ENCODE results near the gene ZNF655.

The ZNF655 gene

DNA sequence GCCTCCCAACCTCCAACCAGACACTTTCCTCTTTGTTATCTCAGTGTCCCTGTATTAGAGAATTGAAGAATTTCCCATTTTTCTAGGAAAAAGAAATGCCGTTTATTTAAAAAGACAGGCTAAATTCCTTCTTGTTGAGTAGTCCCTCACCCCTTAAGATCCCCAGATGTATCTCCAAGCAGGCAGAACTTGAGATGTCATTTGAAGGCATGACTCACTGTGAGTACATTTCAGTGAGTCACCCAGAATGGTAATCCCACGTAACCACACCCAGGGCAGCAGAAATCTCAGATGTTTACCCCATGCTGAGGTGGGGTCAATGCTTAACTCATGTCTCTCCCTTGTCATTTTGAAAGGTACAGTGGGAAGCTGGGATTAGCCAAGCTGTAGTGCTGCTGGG is 4.4 kb downstream of the ZNF655 start (continued):
- TF ChIP-seq ZBTB1 (tag by site-specific recombination; IDR thresholded peaks at IDR 0.05), result no peak
- peak; percentile 89 for TF ChIP-seq ZEB2 (tag by site-specific recombination; IDR thresholded peaks at IDR 0.05)
- peak; percentile 69; the same call in 1 of the 2 replicates for TF ChIP-seq KLF9 (tag by site-specific recombination; IDR thresholded peaks at IDR 0.05; ENCODE audit: low read depth)
- no peak for TF ChIP-seq ZNF664 (tag by site-specific recombination; IDR thresholded peaks at IDR 0.05)
- TF ChIP-seq ZNF843 (tag by site-specific recombination; IDR thresholded peaks at IDR 0.05), result 0 out of 2 replicates have a peak, but pooled peaks have one; percentile 37
- TF ChIP-seq, protein P1, sequence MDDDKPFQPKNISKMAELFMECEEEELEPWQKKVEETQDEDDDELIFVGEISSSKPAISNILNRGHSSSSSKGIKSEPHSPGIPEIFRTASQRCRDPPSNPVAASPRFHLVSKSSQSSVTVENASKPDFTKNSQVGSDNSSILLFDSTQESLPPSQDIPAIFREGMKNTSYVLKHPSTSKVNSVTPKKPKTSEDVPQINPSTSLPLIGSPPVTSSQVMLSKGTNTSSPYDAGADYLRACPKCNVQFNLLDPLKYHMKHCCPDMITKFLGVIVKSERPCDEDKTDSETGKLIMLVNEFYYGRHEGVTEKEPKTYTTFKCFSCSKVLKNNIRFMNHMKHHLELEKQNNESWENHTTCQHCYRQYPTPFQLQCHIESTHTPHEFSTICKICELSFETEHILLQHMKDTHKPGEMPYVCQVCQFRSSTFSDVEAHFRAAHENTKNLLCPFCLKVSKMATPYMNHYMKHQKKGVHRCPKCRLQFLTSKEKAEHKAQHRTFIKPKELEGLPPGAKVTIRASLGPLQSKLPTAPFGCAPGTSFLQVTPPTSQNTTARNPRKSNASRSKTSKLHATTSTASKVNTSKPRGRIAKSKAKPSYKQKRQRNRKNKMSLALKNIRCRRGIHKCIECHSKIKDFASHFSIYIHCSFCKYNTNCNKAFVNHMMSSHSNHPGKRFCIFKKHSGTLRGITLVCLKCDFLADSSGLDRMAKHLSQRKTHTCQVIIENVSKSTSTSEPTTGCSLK (tag by site-specific recombination; IDR thresholded peaks at IDR 0.05), result no peak
- TF ChIP-seq GFI1B (tag by site-specific recombination; IDR thresholded peaks at IDR 0.05), result peak; percentile 89
- TF ChIP-seq ZNF692 (tag by site-specific recombination; IDR thresholded peaks at IDR 0.05), result peak; percentile 82
- TF ChIP-seq PRDM1 (tag by site-specific recombination; IDR thresholded peaks at IDR 0.05), result 0 out of 2 replicates have a peak, but pooled peaks have one; percentile 27
- TF ChIP-seq HOXC10 (CRISPR knock-in tag; IDR thresholded peaks at IDR 0.05), result no peak
- peak; percentile 95 for TF ChIP-seq SP7 (tag by site-specific recombination; IDR thresholded peaks at IDR 0.05)
- TF ChIP-seq ZFHX2 (tag by site-specific recombination; conservative IDR thresholded peaks at IDR 0.05), result peak; percentile 49
- peak; percentile 81 for TF ChIP-seq KLF1 (tag by site-specific recombination; IDR thresholded peaks at IDR 0.05)
- TF ChIP-seq ZNF747 (tag by site-specific recombination; IDR thresholded peaks at IDR 0.05), result no peak
- no peak for TF ChIP-seq ZNF837 (tag by site-specific recombination; IDR thresholded peaks at IDR 0.05)
- TF ChIP-seq, protein P2, sequence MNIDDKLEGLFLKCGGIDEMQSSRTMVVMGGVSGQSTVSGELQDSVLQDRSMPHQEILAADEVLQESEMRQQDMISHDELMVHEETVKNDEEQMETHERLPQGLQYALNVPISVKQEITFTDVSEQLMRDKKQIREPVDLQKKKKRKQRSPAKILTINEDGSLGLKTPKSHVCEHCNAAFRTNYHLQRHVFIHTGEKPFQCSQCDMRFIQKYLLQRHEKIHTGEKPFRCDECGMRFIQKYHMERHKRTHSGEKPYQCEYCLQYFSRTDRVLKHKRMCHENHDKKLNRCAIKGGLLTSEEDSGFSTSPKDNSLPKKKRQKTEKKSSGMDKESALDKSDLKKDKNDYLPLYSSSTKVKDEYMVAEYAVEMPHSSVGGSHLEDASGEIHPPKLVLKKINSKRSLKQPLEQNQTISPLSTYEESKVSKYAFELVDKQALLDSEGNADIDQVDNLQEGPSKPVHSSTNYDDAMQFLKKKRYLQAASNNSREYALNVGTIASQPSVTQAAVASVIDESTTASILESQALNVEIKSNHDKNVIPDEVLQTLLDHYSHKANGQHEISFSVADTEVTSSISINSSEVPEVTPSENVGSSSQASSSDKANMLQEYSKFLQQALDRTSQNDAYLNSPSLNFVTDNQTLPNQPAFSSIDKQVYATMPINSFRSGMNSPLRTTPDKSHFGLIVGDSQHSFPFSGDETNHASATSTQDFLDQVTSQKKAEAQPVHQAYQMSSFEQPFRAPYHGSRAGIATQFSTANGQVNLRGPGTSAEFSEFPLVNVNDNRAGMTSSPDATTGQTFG (tag by site-specific recombination; IDR thresholded peaks at IDR 0.05; ENCODE audit: borderline replicate concordance), result no peak
- peak; percentile 59; the same call in 1 of the 2 replicates for TF ChIP-seq ZBTB17 (tag by site-specific recombination; IDR thresholded peaks at IDR 0.05)
- TF ChIP-seq ZNF24 (tag by site-specific recombination; IDR thresholded peaks at IDR 0.05), result peak; percentile 76; the same call in 1 of the 2 replicates
- no peak for TF ChIP-seq ZNF416 (tag by site-specific recombination; IDR thresholded peaks at IDR 0.05)
- peak; percentile 97 for TF ChIP-seq GLIS1 (tag by site-specific recombination; IDR thresholded peaks at IDR 0.05)
- peak; percentile 81; the same call in 1 of the 2 replicates for TF ChIP-seq ZNF184 (tag by site-specific recombination; IDR thresholded peaks at IDR 0.05)
- no peak for TF ChIP-seq ZNF292 (tag by site-specific recombination; IDR thresholded peaks at IDR 0.05; ENCODE audit: borderline replicate concordance, low read depth)
- no peak for TF ChIP-seq ZNF404 (tag by site-specific recombination; IDR thresholded peaks at IDR 0.05)
- TF ChIP-seq, protein P3, sequence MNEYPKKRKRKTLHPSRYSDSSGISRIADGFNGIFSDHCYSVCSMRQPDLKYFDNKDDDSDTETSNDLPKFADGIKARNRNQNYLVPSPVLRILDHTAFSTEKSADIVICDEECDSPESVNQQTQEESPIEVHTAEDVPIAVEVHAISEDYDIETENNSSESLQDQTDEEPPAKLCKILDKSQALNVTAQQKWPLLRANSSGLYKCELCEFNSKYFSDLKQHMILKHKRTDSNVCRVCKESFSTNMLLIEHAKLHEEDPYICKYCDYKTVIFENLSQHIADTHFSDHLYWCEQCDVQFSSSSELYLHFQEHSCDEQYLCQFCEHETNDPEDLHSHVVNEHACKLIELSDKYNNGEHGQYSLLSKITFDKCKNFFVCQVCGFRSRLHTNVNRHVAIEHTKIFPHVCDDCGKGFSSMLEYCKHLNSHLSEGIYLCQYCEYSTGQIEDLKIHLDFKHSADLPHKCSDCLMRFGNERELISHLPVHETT (tag by site-specific recombination; IDR thresholded peaks at IDR 0.05), result peak; percentile 73
- no peak for TF ChIP-seq ZNF510 (tag by site-specific recombination; IDR thresholded peaks at IDR 0.05; ENCODE audit: insufficient replicate concordance)
- TF ChIP-seq GLI4 (tag by site-specific recombination; IDR thresholded peaks at IDR 0.05), result no peak
- no peak for TF ChIP-seq ZNF426 (tag by site-specific recombination; IDR thresholded peaks at IDR 0.05)
- no peak for TF ChIP-seq ZNF580 (tag by site-specific recombination; IDR thresholded peaks at IDR 0.05)
- no peak for TF ChIP-seq ZNF138 (tag by site-specific recombination; IDR thresholded peaks at IDR 0.05; ENCODE audit: borderline replicate concordance)
- no peak for TF ChIP-seq ZFP41 (tag by site-specific recombination; IDR thresholded peaks at IDR 0.05; ENCODE audit: borderline replicate concordance)
- peak; percentile 96 for TF ChIP-seq KLF17 (tag by site-specific recombination; IDR thresholded peaks at IDR 0.05)
- no peak for TF ChIP-seq ZNF202 (tag by site-specific recombination; IDR thresholded peaks at IDR 0.05; ENCODE audit: borderline replicate concordance)

Data from HEK293 (cell line).